GM04503 (cell line): Measurements from ENCODE around the gene PLEKHA7.
A peak's percentile ranks its signal among the peaks of the same experiment; 100 is the strongest.
"Not testable (repeated sequence)": the region's sequence is repeated elsewhere in the genome, so short reads cannot be mapped to it uniquely, and the experiment has no call there.

ENCODE experiments used
- DNase-seq: peaks from one replicate; pipeline ENCODE4 v3.0.0-alpha.2; 2012; ENCODE audit warnings: low read depth

The PLEKHA7 gene

GRCh38 chr11:16904761-16905160, 109.5 kb downstream of the PLEKHA7 start:
- DNase-seq: not testable (repeated sequence)

- no peak for DNase-seq
These were observed 111.3 kb downstream of the PLEKHA7 start for GRCh38 chr11:16902781-16903378.

GRCh38 chr11:16902182-16902581, 112.0 kb downstream of the PLEKHA7 start:
- DNase-seq: no peak

- no peak for DNase-seq
These were observed 113.7 kb downstream of the PLEKHA7 start for GRCh38 chr11:16900491-16900890.

- DNase-seq: no peak
These were observed 114.4 kb downstream of the PLEKHA7 start for GRCh38 chr11:16899708-16900303.

GRCh38 chr11:16898274-16898985, 115.8 kb downstream of the PLEKHA7 start:
- DNase-seq: no peak

- DNase-seq: no peak
These were observed 116.6 kb downstream of the PLEKHA7 start for GRCh38 chr11:16897470-16898061.

GRCh38 chr11:16896729-16897469, 117.3 kb downstream of the PLEKHA7 start:
- DNase-seq: no peak

GRCh38 chr11:16895306-16895705, 118.9 kb downstream of the PLEKHA7 start:
- no peak for DNase-seq

GRCh38 chr11:16893456-16894066, 120.7 kb downstream of the PLEKHA7 start:
- DNase-seq: no peak

GRCh38 chr11:16891964-16892363, 122.2 kb downstream of the PLEKHA7 start:
- peak; percentile 98 for DNase-seq

- no peak for DNase-seq
These were observed 123.0 kb downstream of the PLEKHA7 start for GRCh38 chr11:16891165-16891564.

GRCh38 chr11:16890442-16890841, 123.8 kb downstream of the PLEKHA7 start:
- DNase-seq: no peak

GRCh38 chr11:16889905-16890304, 124.3 kb downstream of the PLEKHA7 start:
- DNase-seq: no peak

GRCh38 chr11:16889010-16889409, 125.2 kb downstream of the PLEKHA7 start:
- not testable (repeated sequence) for DNase-seq

- DNase-seq: not testable (repeated sequence)
These were observed 126.3 kb downstream of the PLEKHA7 start for GRCh38 chr11:16887887-16888286.

- DNase-seq: no peak
These were observed 131.0 kb downstream of the PLEKHA7 start for GRCh38 chr11:16883174-16883573.

- DNase-seq: no peak
These were observed 132.4 kb downstream of the PLEKHA7 start for GRCh38 chr11:16881766-16882165.

- no peak for DNase-seq
These were observed 133.0 kb downstream of the PLEKHA7 start for GRCh38 chr11:16881074-16881709.

GRCh38 chr11:16880184-16880801, 133.9 kb downstream of the PLEKHA7 start:
- no peak for DNase-seq

GRCh38 chr11:16879690-16880089, 134.5 kb downstream of the PLEKHA7 start:
- DNase-seq: no peak
